ENCODE data around the gene PKDCC.
"Not testable (repeated sequence)": the region's sequence is repeated elsewhere in the genome, so short reads cannot be mapped to it uniquely, and the experiment has no call there.

PKDCC gene

DNA sequence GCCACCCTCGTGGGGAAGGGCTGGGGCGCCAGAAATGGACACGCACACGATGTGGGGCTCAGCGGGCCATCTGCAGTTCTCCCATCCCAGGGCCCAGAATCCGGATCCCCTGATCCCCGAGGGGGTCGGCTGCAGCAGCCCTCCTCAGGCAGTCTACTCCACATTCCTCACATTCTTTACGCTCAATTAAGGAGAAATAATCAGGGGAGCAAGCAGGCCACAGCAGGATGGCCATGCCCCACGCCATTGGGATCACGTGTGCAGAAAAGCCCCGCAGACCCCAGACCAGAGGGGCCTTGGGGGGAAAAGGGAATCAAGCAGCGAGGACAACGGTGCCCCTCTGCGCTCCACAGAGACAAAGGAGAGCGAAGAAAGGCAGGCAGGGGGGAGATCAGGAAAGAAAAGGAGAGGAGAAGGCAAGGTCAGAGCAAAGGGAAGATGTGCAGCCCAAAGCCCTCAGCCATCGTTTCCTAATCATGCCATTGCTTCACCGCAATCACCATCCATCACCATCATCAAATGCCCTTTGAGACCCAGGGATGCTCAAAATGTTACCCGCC lies 17.5 kb upstream of the PKDCC start:
- Histone ChIP-seq H3K36me3 (ENCODE audit: control insufficient read depth in 1 of 2, insufficient read depth in 2 of 2, low read length in 2 of 2) (no peaks in the 10 kb centered on the region), H3K27me3 (ENCODE audit: control insufficient read depth in 1 of 2, insufficient read depth in 2 of 2, low read length in 2 of 2) (no peaks in the 10 kb centered on the region), H3K4me3 (ENCODE audit: low read depth in 1 of 2, low read length in 2 of 2) (no peak overlapping the region), H3K9me3 (ENCODE audit: control insufficient read depth in 1 of 2, low read length in 2 of 2) (no peaks in the 10 kb centered on the region), H3K27ac (ENCODE audit: low read depth, low read length) (no peak overlapping the region), H3K9ac (ENCODE audit: low read depth in 1 of 2, low read length in 2 of 2) (no peak overlapping the region), H3K4me1 (ENCODE audit: control insufficient read depth in 1 of 2, insufficient read depth in 2 of 2, low read length in 2 of 2) (peaks cover 10 to 17% of the 10 kb centered on the region in 2 donors)

DNA sequence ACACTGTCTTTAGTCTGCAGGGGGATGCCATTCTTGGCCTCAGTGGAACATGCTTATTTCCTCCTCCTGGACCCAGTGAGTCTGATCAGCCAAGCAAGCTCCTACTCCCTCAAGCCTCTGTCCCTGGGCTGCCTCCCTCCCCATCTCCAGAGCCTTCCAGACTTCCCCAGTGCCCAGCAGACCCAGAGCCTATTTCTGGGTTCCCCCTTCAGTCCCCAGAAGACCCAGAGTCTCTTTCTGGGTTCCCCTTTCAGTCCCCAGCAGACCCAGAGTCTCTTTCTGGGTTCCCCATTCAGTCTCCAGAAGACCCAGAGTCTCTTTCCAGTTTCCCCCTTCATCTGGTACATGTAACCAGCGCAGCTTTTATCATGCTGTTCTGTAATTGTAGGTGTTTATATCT lies 17.0 kb upstream of the PKDCC start:
- H3K36me3 ChIP-seq (ENCODE audit: control insufficient read depth in 1 of 2, insufficient read depth in 2 of 2, low read length in 2 of 2), result no peaks in the 10 kb centered on the region
- no peak overlapping the region for H3K9ac ChIP-seq (ENCODE audit: low read depth in 1 of 2, low read length in 2 of 2)
- no peak overlapping the region for H3K4me3 ChIP-seq (ENCODE audit: low read depth in 1 of 2, low read length in 2 of 2)
- no peak overlapping the region for H3K27ac ChIP-seq (ENCODE audit: low read depth, low read length)
- no peaks in the 10 kb centered on the region for H3K27me3 ChIP-seq (ENCODE audit: control insufficient read depth in 1 of 2, insufficient read depth in 2 of 2, low read length in 2 of 2)
- no peaks in the 10 kb centered on the region for H3K9me3 ChIP-seq (ENCODE audit: control insufficient read depth in 1 of 2, low read length in 2 of 2)
- peaks cover 10 to 17% of the 10 kb centered on the region in 2 donors for H3K4me1 ChIP-seq (ENCODE audit: control insufficient read depth in 1 of 2, insufficient read depth in 2 of 2, low read length in 2 of 2)

DNA sequence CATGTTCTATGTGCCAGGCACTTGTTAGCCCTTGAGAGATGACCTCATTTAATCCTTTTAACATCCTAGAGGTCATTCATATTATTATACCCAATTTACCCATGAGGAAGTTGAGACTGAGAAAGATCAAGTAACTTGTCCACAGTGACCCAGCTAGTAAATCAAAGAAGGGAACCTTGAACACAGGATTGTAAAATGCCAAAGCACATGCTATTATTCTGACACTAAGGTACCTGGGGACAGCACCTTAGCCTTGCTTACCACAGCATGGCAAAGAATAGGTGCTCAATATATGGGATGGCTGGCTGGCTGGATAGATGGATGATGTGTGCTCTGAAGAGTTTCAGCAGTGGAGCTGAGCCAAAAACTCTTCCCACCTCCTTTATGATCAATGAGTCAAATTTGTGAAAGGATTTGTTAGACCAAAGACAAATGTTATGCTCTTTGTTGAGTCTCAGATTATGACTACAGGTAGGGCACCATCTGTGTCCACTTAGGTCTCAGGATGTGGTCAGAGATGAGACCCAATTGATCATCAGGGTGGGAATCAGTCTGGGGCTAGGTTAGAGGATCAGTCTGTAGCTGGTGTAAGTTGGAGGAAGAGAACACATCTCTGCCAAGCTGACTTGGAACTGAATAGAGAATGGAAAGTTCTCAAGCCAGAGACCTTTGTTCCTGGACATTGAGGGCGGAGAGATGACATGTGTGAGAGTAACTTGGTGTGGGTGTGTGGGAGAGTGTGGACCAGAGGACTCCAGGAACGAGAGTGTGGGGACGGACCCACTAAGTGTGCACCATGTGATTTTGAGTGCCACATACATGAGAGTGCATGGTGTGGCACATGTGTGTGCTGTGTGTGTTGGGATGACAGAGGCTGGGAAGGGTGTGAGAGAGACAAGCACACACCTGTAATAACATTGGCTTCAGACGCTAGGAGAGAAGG lies 16.3 kb upstream of the PKDCC start:
- Histone ChIP-seq H3K36me3 (ENCODE audit: control insufficient read depth in 1 of 2, insufficient read depth in 2 of 2, low read length in 2 of 2) (no peaks in the 10 kb centered on the region), H3K9ac (ENCODE audit: low read depth in 1 of 2, low read length in 2 of 2) (no peak overlapping the region), H3K9me3 (ENCODE audit: control insufficient read depth in 1 of 2, low read length in 2 of 2) (no peaks in the 10 kb centered on the region), H3K27me3 (ENCODE audit: control insufficient read depth in 1 of 2, insufficient read depth in 2 of 2, low read length in 2 of 2) (no peaks in the 10 kb centered on the region), H3K27ac (ENCODE audit: low read depth, low read length) (no peak overlapping the region), H3K4me1 (ENCODE audit: control insufficient read depth in 1 of 2, insufficient read depth in 2 of 2, low read length in 2 of 2) (peaks cover 10 to 17% of the 10 kb centered on the region in 2 donors), H3K4me3 (ENCODE audit: low read depth in 1 of 2, low read length in 2 of 2) (no peak overlapping the region)

DNA sequence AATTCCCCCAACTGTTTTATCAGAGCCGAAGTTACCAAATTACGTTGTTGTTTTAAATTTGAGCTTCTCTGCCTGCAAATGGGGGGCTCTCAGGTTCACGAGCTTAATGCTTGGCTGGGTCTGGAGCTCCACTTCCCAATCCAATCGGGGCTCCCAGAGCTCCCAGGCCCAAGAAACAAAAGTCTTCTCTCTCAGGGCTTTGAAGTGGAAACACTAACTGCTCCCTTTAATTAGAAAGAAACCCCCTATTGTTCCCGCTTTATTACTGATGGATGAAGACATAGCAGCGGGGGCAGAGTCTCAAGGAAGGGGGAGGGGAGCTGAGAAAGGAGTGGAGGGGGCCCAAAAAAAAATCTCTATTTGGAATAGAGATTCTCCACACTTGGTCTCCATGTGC lies 15.6 kb upstream of the PKDCC start:
- Histone ChIP-seq H3K4me1 (ENCODE audit: control insufficient read depth in 1 of 2, insufficient read depth in 2 of 2, low read length in 2 of 2) (peaks cover 10 to 17% of the 10 kb centered on the region in 2 donors), H3K27ac (ENCODE audit: low read depth, low read length) (no peak overlapping the region), H3K4me3 (ENCODE audit: low read depth in 1 of 2, low read length in 2 of 2) (no peak overlapping the region), H3K9ac (ENCODE audit: low read depth in 1 of 2, low read length in 2 of 2) (no peak overlapping the region), H3K27me3 (ENCODE audit: control insufficient read depth in 1 of 2, insufficient read depth in 2 of 2, low read length in 2 of 2) (no peaks in the 10 kb centered on the region), H3K36me3 (ENCODE audit: control insufficient read depth in 1 of 2, insufficient read depth in 2 of 2, low read length in 2 of 2) (no peaks in the 10 kb centered on the region), H3K9me3 (ENCODE audit: control insufficient read depth in 1 of 2, low read length in 2 of 2) (no peaks in the 10 kb centered on the region)

DNA sequence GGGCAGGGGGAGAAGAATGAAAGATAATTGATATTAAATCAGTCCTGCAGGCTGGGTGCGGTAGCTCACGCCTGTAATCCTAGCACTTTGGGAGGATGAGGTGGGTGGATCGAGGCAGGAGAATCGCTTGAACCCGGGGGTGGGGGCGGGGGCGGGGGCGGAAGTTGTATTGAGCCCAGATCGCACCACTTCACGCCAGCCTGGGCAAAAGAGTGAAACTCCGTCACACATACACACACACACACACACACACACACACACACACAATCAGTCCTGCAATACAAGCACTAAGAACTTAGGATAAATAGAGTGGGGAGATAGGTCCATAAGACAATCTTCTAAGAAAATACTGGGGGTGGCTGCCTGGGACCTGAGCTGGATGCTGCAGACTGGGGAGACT lies 15.1 kb upstream of the PKDCC start:
- Histone ChIP-seq H3K9me3 (ENCODE audit: control insufficient read depth in 1 of 2, low read length in 2 of 2) (no peaks in the 10 kb centered on the region), H3K4me1 (ENCODE audit: control insufficient read depth in 1 of 2, insufficient read depth in 2 of 2, low read length in 2 of 2) (peaks cover 10 to 17% of the 10 kb centered on the region in 2 donors), H3K9ac (ENCODE audit: low read depth in 1 of 2, low read length in 2 of 2) (no peak overlapping the region), H3K27ac (ENCODE audit: low read depth, low read length) (no peak overlapping the region), H3K4me3 (ENCODE audit: low read depth in 1 of 2, low read length in 2 of 2) (no peak overlapping the region), H3K36me3 (ENCODE audit: control insufficient read depth in 1 of 2, insufficient read depth in 2 of 2, low read length in 2 of 2) (no peaks in the 10 kb centered on the region), H3K27me3 (ENCODE audit: control insufficient read depth in 1 of 2, insufficient read depth in 2 of 2, low read length in 2 of 2) (no peaks in the 10 kb centered on the region)

DNA sequence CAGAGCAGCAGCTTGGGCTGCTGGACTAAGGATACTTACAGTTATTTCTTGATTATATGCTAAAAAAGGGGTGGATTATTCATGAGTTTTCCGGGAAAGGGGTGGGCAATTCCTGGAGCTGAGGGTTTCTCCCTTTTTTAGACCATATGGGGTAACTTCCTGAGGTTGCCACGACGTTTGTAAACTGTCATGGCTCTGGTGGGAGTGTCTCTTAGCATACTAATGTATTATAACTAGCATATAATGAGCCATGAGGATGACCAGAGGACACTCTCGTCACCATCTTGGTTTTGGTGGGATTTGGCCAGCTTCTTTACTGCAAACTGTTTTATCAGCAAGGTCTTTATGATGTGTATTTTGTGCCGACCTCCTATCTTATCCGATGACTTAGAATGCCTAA lies 13.7 kb upstream of the PKDCC start:
- not testable (repeated sequence) for H3K4me3 ChIP-seq (ENCODE audit: low read depth in 1 of 2, low read length in 2 of 2); H3K9me3 ChIP-seq (ENCODE audit: control insufficient read depth in 1 of 2, low read length in 2 of 2); H3K27me3 ChIP-seq (ENCODE audit: control insufficient read depth in 1 of 2, insufficient read depth in 2 of 2, low read length in 2 of 2); H3K36me3 ChIP-seq (ENCODE audit: control insufficient read depth in 1 of 2, insufficient read depth in 2 of 2, low read length in 2 of 2); H3K9ac ChIP-seq (ENCODE audit: low read depth in 1 of 2, low read length in 2 of 2); H3K27ac ChIP-seq (ENCODE audit: low read depth, low read length)
- peaks cover 10 to 17% of the 10 kb centered on the region in 2 donors for H3K4me1 ChIP-seq (ENCODE audit: control insufficient read depth in 1 of 2, insufficient read depth in 2 of 2, low read length in 2 of 2)

DNA sequence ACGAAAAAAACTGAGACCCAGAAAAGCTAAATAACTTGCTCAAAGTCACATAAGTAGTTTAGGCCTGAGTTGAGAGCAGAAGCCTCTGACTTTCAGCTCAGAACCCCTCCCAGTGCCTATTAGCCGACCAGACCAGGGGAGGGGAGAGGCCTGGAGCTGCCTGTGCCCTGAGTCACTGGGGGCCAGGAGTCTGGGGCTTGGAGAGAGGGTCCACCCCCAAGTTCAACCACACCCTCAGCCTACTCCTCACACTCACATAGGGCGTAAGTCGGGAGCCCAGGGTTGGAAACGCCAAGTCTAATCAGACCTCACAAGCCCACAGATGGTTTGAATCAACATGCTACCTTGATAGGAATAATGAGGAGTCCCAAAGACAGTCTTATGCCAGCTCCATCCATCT lies 12.6 kb upstream of the PKDCC start:
- no peaks in the 10 kb centered on the region for H3K36me3 ChIP-seq (ENCODE audit: control insufficient read depth in 1 of 2, insufficient read depth in 2 of 2, low read length in 2 of 2)
- no peak overlapping the region for H3K4me3 ChIP-seq (ENCODE audit: low read depth in 1 of 2, low read length in 2 of 2)
- no peak overlapping the region for H3K27ac ChIP-seq (ENCODE audit: low read depth, low read length)
- no peaks in the 10 kb centered on the region for H3K27me3 ChIP-seq (ENCODE audit: control insufficient read depth in 1 of 2, insufficient read depth in 2 of 2, low read length in 2 of 2)
- no peaks in the 10 kb centered on the region for H3K9me3 ChIP-seq (ENCODE audit: control insufficient read depth in 1 of 2, low read length in 2 of 2)
- H3K9ac ChIP-seq (ENCODE audit: low read depth in 1 of 2, low read length in 2 of 2), result no peak overlapping the region
- peaks cover 6 to 9% of the 10 kb centered on the region in 2 donors for H3K4me1 ChIP-seq (ENCODE audit: control insufficient read depth in 1 of 2, insufficient read depth in 2 of 2, low read length in 2 of 2)

DNA sequence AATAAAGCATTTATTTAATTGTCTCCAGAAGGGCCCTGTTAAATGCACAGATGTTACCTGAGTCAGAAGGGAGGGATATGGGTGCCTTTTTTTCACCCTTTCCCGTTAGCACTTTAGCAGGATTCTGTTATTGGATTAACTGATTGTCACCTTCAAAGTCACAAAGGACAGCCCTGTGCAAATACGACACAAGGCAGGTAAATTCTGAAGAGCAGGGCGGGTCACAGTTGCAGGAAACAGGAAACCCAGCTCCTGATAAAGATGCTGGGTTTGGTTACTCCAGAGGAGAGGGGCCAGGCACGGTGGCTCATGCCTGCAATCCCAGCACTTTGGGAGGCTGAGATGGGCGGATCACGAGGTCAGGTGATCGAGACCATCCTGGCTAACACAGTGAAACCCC lies 11.4 kb upstream of the PKDCC start:
- no peaks in the 10 kb centered on the region for H3K9me3 ChIP-seq (ENCODE audit: control insufficient read depth in 1 of 2, low read length in 2 of 2)
- no peak overlapping the region for H3K27ac ChIP-seq (ENCODE audit: low read depth, low read length)
- H3K36me3 ChIP-seq (ENCODE audit: control insufficient read depth in 1 of 2, insufficient read depth in 2 of 2, low read length in 2 of 2), result no peaks in the 10 kb centered on the region
- H3K4me3 ChIP-seq (ENCODE audit: low read depth in 1 of 2, low read length in 2 of 2), result no peak overlapping the region
- no peaks in the 10 kb centered on the region for H3K27me3 ChIP-seq (ENCODE audit: control insufficient read depth in 1 of 2, insufficient read depth in 2 of 2, low read length in 2 of 2)
- peaks cover 11 to 14% of the 10 kb centered on the region in 2 donors for H3K4me1 ChIP-seq (ENCODE audit: control insufficient read depth in 1 of 2, insufficient read depth in 2 of 2, low read length in 2 of 2)
- no peak overlapping the region for H3K9ac ChIP-seq (ENCODE audit: low read depth in 1 of 2, low read length in 2 of 2)

DNA sequence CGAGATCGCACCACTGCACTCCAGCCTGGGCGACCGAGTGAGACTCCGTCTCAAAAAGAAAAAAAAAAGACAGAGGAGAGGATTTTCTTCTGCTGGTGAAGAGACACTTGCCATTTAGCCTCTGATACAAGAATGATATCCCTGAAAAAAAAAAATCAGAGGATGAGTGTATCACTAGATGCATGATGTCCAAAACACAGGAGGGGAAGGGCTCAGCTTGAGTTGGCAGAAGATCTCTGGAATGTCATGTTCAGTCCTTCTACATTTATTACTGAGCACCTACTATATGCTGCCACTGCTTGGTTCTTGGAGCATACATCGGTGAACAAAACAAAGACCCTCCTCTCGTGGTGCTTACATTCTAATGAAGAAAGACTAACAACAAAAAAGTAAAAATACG lies 10.9 kb upstream of the PKDCC start:
- Histone ChIP-seq H3K27ac (ENCODE audit: low read depth, low read length) (no peak overlapping the region), H3K9ac (ENCODE audit: low read depth in 1 of 2, low read length in 2 of 2) (no peak overlapping the region)

DNA sequence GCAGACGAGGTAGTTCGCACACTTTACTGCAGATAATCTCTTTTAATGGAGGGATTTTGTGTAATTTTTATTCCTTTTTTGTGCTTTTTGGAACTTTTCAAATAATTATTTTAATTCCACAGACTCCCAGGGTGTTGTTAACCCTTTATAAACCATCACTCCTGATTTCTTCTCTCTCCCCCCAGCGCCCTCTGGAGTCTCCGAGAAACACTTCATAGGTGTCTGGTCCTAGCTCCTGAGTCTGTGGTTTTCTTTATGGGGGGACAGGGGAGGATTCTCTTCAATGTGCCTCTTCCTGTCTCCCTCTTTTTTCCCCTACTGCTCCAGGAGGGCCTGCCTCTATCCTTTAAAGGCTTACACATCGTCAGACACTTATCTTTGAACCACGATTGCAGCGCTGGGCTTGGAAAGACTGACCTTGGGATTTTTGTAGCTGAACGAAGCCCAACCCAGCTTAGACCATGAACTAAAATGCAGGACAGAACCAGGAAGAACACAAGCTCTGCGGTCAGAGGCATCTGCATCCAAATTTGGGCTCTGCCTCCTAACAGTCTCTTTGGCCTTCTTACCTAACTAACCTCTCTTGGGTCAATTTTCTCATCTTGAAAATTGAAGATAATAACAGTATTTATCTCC lies 7.1 kb upstream of the PKDCC start:
- Histone ChIP-seq H3K27ac (ENCODE audit: low read depth, low read length) (no peak overlapping the region), H3K4me1 (ENCODE audit: control insufficient read depth in 1 of 2, insufficient read depth in 2 of 2, low read length in 2 of 2) (peaks cover 4 to 11% of the 10 kb centered on the region in 2 donors), H3K36me3 (ENCODE audit: control insufficient read depth in 1 of 2, insufficient read depth in 2 of 2, low read length in 2 of 2) (no peaks in the 10 kb centered on the region), H3K4me3 (ENCODE audit: low read depth in 1 of 2, low read length in 2 of 2) (no peak overlapping the region), H3K27me3 (ENCODE audit: control insufficient read depth in 1 of 2, insufficient read depth in 2 of 2, low read length in 2 of 2) (peaks cover 2 to 8% of the 10 kb centered on the region in 2 donors), H3K9ac (ENCODE audit: low read depth in 1 of 2, low read length in 2 of 2) (no peak overlapping the region), H3K9me3 (ENCODE audit: control insufficient read depth in 1 of 2, low read length in 2 of 2) (no peaks in the 10 kb centered on the region)

More for the DNA sequence above, 10.9 kb upstream of the PKDCC start:
- no peaks in the 10 kb centered on the region for H3K36me3 ChIP-seq (ENCODE audit: control insufficient read depth in 1 of 2, insufficient read depth in 2 of 2, low read length in 2 of 2)
- H3K4me3 ChIP-seq (ENCODE audit: low read depth in 1 of 2, low read length in 2 of 2), result no peak overlapping the region
- H3K27me3 ChIP-seq (ENCODE audit: control insufficient read depth in 1 of 2, insufficient read depth in 2 of 2, low read length in 2 of 2), result peaks cover 0 to under 1% of the 10 kb centered on the region in 2 donors
- no peaks in the 10 kb centered on the region for H3K9me3 ChIP-seq (ENCODE audit: control insufficient read depth in 1 of 2, low read length in 2 of 2)
- H3K4me1 ChIP-seq (ENCODE audit: control insufficient read depth in 1 of 2, insufficient read depth in 2 of 2, low read length in 2 of 2), result peaks cover 6 to 12% of the 10 kb centered on the region in 2 donors

Measured in duodenal mucosa (tissue), 2 donors.